Measurements from ENCODE around the gene ORC4.

ORC4 gene

DNA sequence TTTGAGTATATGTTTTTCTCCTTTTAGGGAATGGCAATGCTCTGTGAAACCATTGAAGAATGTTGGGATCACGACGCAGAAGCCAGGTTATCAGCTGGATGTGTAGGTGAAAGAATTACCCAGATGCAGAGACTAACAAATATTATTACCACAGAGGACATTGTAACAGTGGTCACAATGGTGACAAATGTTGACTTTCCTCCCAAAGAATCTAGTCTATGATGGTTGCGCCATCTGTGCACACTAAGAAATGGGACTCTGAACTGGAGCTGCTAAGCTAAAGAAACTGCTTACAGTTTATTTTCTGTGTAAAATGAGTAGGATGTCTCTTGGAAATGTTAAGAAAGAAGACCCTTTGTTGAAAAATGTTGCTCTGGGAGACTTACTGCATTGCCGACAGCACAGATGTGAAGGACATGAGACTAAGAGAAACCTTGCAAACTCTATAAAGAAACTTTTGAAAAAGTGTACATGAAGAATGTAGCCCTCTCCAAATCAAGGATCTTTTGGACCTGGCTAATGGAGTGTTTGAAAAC is 93.4 kb downstream of the ORC4 start:
- no peak for DNase-seq

DNA sequence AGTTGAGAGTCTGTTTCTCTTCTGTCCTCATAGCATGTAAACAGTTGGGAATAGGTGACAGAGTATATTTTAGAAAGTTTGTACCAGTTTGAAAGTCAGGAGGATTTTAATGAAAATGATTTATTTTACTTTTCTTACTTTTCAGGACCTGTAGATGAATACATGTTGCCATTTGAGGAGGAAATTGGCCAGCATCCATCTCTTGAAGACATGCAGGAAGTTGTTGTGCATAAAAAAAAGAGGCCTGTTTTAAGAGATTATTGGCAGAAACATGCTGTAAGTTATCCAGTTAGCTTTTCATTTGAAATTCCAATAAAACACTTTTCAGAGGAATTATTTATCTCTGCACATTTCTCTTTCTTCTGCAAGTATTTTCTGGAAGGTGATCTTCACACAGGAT is 94.7 kb downstream of the ORC4 start:
- no peak for DNase-seq

DNA sequence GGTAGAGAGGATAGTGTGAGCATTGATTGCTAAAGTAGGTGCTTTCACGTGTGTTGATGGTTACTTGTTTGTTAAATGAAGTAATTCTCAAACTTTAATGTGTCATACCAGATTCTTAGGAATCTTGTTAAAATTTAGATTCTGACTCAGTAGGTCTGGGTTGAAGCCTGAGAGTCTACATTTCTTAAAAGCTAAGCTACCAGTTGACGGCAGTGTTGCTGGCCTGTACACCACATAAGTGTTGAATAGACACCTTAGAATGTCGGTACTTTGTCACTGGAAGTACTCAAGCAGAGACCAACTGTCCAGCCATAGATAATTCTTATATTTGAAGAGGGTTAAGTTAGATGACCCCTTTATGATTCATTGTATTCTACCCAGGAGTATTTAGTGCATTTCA is 95.9 kb downstream of the ORC4 start:
- no peak for DNase-seq

DNA sequence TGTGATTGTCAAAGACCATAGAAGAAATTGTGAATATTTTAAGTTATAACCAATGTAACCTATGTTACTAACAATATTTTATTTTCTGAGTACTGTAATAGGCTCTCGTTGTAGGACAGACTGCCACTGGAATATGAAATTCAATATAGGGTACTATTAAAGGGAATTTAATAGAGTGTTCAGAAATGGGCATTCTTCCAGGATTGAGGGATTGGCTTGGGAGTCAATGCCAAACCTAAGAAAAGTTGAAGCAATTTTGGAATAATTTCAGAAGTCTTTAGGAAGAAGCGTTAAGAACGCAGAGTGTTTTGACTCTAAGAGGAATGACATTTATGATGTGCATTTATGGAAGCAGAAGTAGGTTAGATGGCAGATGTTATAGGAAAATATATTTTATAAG is 96.7 kb downstream of the ORC4 start:
- no peak for DNase-seq

DNA sequence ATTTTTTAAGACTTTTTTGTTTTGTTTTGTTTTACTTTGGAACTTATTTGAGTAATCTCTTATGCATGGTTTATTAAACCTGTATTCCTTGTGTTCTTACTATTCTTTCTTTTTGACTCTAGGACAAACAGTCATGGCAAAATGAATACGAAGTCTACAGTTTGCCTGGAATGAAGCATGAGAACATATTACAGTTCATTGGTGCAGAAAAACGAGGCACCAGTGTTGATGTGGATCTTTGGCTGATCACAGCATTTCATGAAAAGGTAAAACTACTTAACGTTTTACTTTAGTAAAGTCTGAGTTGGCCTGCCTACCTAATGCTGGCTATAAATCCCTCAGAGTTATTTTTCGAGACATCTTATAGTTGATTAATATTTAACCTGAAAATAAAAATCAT is 103.4 kb downstream of the ORC4 start:
- DNase-seq, result no peak

DNA sequence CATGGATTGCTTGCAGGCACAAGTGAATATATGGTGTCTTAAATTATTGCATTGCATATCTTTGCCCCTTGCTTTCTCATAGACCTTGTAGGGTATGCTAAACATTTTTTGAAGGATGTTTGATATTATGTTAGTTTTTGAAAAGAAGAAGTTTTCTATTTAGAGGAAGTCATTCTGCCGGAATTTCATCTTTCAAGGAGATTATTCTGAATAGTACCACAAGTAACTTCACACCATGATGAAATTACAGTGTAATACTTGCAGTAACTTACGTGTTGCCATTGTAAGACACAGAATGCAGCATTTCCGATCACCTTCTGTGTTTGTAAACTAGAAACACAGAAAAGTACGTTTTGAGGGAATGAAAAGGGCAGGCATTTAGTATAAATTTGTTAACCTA is 103.8 kb downstream of the ORC4 start:
- no peak for DNase-seq

DNA sequence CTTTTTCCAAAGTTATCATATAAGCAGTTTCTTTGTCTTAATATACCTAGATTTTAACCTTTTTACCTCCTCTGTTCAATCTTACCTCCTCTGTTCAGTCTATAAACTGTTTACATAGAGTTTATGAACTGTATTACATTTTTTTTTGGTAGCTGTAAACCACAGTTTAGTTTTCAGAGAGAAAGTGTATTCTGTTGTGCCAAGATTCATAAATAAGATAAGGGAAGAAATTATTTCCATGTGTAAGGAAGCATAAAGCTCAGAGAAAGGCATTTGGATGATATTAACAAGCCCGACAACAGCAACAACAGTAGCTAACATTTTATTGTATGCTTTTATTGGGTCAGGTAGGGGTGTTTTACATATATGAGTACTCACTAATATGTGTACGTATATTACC is 104.5 kb downstream of the ORC4 start:
- no peak for DNase-seq

DNA sequence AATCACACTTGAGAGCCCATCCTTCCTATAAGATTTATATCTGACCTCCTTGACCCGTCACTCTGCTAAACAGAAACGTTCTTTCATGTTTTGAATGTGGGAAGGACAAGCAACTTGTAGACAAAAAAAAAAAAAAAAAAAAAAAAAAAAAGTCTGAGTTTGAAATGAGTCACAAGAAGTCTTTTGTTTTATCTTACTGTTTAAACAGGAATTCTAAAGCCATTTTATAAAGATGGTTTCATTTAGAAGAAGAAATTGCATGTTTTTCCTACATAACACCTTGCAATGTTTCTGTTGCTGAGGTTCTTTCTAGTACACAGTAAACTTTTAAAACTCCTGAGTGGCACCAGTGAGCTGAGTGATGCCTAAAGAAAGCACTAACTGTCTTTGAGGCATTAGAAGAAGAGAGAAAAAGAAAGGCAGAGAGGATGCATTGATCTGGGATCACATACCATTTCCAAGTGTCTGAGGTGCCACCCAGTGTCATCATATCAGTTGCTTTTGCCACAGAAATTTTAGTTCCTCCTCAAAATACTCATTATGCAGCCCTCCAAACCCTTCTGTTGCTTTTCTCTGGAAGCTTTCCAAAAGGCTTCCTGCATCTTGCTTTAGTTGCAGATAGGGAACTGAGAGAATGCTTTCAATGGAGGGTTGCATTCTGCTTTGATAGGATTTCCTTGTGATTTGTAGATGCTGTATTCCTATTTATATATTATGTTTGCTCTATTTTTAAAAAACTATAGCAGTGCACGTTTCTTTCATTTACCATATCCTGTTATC is 106.6 kb downstream of the ORC4 start:
- DNase-seq, result no peak

DNA sequence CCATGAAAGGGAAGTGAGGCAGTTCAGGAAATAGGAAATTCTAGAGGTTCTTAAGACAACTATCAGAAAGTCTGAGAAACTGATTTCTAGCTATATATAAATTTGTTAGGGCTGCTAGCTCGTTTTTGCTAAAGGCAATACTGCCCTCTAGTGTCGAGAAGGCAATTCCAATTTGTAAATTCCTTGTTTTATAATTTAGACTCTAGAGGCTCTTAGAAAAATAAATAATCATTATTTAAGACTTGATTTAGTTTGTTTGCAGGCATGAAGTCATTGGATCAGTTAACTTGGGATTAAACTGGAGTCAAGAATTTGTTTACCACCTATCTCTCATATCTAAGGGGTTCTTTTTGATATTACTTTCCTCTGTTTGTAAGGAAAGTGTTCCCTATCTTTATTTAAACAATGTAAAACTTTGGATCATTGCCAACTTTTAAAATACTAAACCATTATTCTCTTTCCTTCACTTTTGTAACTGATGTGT is 109.5 kb downstream of the ORC4 start:
- DNase-seq, result peak; percentile 42

DNA sequence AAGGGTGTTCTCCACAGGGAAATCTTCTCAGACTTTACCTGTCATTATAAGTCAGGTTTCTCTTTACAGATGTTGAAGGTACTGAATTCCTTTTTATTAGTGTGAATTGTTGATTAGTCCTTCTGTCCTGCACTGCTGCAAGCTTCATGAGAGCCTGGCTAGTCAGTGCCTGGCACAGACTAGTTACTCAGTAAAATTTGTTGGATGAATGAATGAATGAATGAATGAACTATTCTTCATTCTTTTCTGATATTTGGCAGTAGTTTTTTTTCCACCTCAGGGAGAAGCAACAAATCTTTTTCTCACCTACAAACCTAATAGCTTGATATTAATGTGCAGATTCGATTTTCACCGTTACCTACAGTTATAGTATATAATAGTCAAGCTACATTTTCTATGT is 111.4 kb downstream of the ORC4 start:
- no peak for DNase-seq

DNA sequence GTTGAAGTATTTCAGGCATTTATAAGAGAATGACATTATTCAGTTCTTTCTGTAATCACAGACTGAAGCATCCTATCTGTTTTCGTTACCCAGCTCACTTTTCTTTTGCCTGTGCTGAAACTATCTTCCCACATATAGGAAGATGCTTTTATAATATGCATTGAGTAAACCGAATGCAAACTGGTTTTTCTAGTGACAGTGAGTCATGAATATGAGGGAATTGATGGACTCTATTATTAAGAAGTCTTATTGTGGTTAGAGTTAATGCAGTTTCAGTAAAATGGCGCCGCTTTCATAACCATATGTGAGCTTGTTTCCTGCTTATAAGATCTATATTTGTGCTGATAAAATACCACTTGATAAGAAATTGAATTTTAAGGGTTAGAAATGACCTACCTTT is 116.5 kb downstream of the ORC4 start:
- DNase-seq, result no peak

DNA sequence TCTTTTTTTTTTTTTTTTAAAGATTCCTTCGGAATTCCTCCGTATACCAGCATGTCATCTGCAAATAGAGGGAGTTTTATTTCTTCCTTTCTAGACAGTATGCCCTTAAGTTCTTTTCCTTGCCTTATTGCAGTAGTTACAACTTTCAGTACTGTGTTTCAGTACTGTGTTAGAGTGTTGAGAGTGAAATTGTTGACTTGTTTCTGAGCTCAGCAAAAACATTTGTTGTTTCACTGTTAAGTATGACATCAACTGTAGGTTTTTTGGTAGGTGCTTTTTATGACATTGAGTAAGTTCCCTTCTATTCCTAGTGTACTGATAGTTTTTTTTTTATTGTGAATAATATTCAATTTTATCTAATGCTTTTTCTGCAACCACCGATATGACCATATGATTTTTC is 131.9 kb downstream of the ORC4 start:
- DNase-seq, result no peak

DNA sequence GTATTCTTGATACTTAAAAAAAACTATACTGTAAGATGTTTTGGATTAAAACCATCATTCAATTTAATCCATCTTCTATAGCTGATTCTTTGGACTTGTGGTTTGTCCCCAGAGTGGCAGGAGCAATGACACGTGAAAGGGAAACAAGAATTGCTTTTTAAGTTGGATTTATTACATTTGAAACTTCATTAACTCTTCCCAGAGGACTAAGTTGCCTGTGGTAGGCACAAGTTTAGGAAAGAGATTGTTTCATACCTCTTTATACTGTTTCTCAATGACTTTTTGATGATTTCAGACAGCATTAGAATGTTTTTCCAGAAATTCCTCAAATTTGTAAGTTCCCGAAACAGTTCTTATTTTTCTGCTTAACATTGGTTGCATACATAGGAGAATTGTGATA is 134.4 kb downstream of the ORC4 start:
- no peak for DNase-seq

DNA sequence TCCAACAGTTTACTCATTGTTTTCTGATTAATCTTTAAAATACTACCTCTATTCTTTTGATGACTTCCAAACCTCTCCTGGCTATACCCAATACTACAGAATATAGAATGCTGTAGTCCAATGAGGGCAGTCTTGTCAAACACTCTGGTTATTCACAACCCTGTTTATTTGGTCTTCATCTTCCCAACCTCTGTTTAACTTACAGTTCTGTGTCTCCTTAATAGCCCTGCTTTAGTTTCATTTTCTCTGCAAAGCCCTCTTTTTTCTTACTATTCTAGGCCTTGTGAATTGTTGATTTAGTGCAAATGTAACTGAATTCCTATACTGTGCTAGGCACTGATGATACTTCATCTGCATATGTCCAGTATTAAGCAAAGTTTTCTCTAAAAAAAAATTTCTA is 135.7 kb downstream of the ORC4 start:
- DNase-seq, result no peak

DNA sequence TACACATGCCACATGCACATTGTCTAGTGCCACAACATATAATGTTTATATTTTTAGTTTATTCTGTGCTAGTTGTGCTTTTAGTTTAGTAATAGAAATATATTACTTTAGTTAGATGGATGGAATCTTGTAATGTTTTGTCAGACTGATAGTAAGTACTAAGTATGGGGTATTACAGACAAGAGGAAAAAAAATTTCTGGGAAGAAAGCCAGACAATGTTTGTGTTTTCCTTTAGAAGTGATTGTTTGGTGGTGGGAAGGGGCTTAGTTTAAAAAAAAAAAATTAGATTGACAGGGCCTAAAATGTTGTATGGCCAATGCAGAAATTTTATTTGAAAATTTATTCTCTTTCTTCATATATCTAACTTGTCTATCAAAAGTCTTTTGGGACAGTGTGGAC is 137.9 kb downstream of the ORC4 start:
- no peak for DNase-seq

All from AML-193 (cell line).